OCI-LY3 (cell line): Measurements from ENCODE around the gene SERGEF.

Experiments used
- EZH2phosphoT487 ChIP-seq: fragments of 200-600 bp; shearing (Covaris generic); IDR thresholded peaks from 2 replicates; pipeline ENCODE4 v1.6.1; 2018; ENCODE audit warnings: antibody characterized with exemption, mixed run types, low read depth
- TF ChIP-seq, protein P1 (sequence below): fragments of 200-600, 300-600 bp; sonication (generic); IDR thresholded peaks from 2 replicates; pipeline ENCODE4 v1.5.1; 2014; ENCODE audit warnings: antibody characterized with exemption, low read length, low read depth

DNA sequence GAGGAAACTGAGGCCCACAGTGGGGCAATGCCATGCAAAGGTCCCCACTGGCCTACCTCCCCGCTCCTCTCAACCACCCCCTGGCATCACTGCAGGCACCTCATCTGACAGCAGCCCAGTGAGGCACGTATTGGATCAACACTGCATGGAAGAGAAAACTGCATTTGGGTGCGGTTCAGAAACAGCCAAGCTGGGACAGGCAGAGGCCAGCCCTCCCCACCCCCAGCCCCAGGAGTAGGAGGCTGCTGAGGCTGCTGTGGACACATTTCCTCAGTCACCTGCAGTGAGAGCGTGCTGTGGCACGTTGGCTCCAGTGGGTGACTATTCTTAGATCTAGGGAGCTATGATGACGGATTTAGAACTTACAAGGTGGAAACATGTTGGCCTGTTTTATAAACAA is 214.6 kb downstream of the SERGEF start:
- TF ChIP-seq EZH2phosphoT487 = no peak
- TF ChIP-seq, protein P1, sequence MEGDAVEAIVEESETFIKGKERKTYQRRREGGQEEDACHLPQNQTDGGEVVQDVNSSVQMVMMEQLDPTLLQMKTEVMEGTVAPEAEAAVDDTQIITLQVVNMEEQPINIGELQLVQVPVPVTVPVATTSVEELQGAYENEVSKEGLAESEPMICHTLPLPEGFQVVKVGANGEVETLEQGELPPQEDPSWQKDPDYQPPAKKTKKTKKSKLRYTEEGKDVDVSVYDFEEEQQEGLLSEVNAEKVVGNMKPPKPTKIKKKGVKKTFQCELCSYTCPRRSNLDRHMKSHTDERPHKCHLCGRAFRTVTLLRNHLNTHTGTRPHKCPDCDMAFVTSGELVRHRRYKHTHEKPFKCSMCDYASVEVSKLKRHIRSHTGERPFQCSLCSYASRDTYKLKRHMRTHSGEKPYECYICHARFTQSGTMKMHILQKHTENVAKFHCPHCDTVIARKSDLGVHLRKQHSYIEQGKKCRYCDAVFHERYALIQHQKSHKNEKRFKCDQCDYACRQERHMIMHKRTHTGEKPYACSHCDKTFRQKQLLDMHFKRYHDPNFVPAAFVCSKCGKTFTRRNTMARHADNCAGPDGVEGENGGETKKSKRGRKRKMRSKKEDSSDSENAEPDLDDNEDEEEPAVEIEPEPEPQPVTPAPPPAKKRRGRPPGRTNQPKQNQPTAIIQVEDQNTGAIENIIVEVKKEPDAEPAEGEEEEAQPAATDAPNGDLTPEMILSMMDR = no peak
